Brain microvascular endothelial cell (primary cell): ENCODE results near the gene DPP10.

Source experiments
- DNase-seq: peaks from one replicate; pipeline ENCODE4 v3.0.0-alpha.2; 2020
- H3K27ac ChIP-seq: fragments of 250-450 bp; sonication (Bioruptor Pico); 2 replicates; pipeline ENCODE4 v1.5.1; 2020; ENCODE audit warnings: mild to moderate bottlenecking, moderate library complexity
- H3K27me3 ChIP-seq: fragments of 250-450 bp; sonication (Bioruptor Pico); replicated peaks from 2 replicates; pipeline ENCODE4 v1.5.1; 2020; ENCODE audit warnings: mild to moderate bottlenecking
- H3K36me3 ChIP-seq: fragments of 250-450 bp; sonication (Bioruptor Pico); replicated peaks from 2 replicates; pipeline ENCODE4 v1.5.1; 2020; ENCODE audit warnings: mild to moderate bottlenecking
- H3K4me3 ChIP-seq: 2 replicates; pipeline ENCODE4 v1.5.1; 2011; ENCODE audit warnings: low read depth, mild to moderate bottlenecking, control low read depth, low read length, moderate library complexity
- CTCF ChIP-seq: IDR thresholded peaks from 2 replicates; pipeline ENCODE4 v1.5.1; 2011; ENCODE audit warnings: low read depth, mild to moderate bottlenecking, moderate library complexity, low read length, control low read depth, inconsistent platforms; ENCODE audit errors: missing control alignments
- in situ Hi-C: cut with HindIII; loops from 2 replicates; pipeline ENCODE4 v1.10.0; 2017; ENCODE audit warnings: low sequenced_read_pairs, low pct_ligation_motif_present

DPP10 gene

GRCh38 chr2:114769991-114770390, 327.6 kb downstream of the DPP10 start:
- H3K27me3 ChIP-seq = no peaks in the 10 kb centered on the region
- H3K36me3 ChIP-seq = no peaks in the 10 kb centered on the region
- no peak overlapping the region for H3K4me3 ChIP-seq
- in situ Hi-C loops = no loop called here
- H3K27ac ChIP-seq = no peak overlapping the region
- DNase-seq = no peak
- TF ChIP-seq CTCF = no peak

- no peak for TF ChIP-seq CTCF
- in situ Hi-C loops = no loop called here
- Histone ChIP-seq H3K27ac (no peak overlapping the region), H3K36me3 (no peaks in the 10 kb centered on the region), H3K27me3 (no peaks in the 10 kb centered on the region), H3K4me3 (no peak overlapping the region)
- no peak for DNase-seq
These were observed 341.6 kb downstream of the DPP10 start for GRCh38 chr2:114784046-114784445.

- Histone ChIP-seq H3K27ac (no peak overlapping the region), H3K36me3 (no peaks in the 10 kb centered on the region), H3K4me3 (no peak overlapping the region), H3K27me3 (no peaks in the 10 kb centered on the region)
- TF ChIP-seq CTCF = no peak
- in situ Hi-C loops = no loop called here
- DNase-seq = no peak
These were observed 342.6 kb downstream of the DPP10 start for GRCh38 chr2:114784890-114785583.

GRCh38 chr2:114786901-114787300, 344.5 kb downstream of the DPP10 start:
- Histone ChIP-seq H3K27me3 (no peaks in the 10 kb centered on the region), H3K27ac (no peak overlapping the region), H3K4me3 (no peak overlapping the region), H3K36me3 (no peaks in the 10 kb centered on the region)
- no peak for TF ChIP-seq CTCF
- in situ Hi-C loops = no loop called here
- no peak for DNase-seq

- H3K27me3 ChIP-seq = no peaks in the 10 kb centered on the region
- H3K36me3 ChIP-seq = no peaks in the 10 kb centered on the region
- in situ Hi-C loops = no loop called here
- H3K4me3 ChIP-seq = no peak overlapping the region
- H3K27ac ChIP-seq = no peak overlapping the region
- TF ChIP-seq CTCF = no peak
- DNase-seq = no peak
These were observed 345.0 kb downstream of the DPP10 start for GRCh38 chr2:114787486-114787885.

- no peak for DNase-seq
- Histone ChIP-seq H3K4me3 (no peak overlapping the region), H3K36me3 (no peaks in the 10 kb centered on the region), H3K27ac (no peak overlapping the region), H3K27me3 (no peaks in the 10 kb centered on the region)
- no peak for TF ChIP-seq CTCF
- in situ Hi-C loops = no loop called here
These were observed 347.5 kb downstream of the DPP10 start for GRCh38 chr2:114789989-114790388.
